NCI-H187 treated with DMSO at 0.1 percent for 48 hours (cell line): ENCODE data around the gene C6orf15.

ENCODE experiments used
- DNase-seq: peaks from one replicate; lab custom pipeline; 2025; lab: John Stamatoyannopoulos, UW

C6orf15 gene

GRCh38 chr6:31130751-31131150, 18.4 kb upstream of the C6orf15 start:
- no peak for DNase-seq

- no peak for DNase-seq
Measured at GRCh38 chr6:31129130-31129529, 16.8 kb upstream of the C6orf15 start.

GRCh38 chr6:31128093-31128676, 15.8 kb upstream of the C6orf15 start:
- DNase-seq, result no peak

GRCh38 chr6:31126396-31127175, 14.2 kb upstream of the C6orf15 start:
- no peak for DNase-seq

DNA sequence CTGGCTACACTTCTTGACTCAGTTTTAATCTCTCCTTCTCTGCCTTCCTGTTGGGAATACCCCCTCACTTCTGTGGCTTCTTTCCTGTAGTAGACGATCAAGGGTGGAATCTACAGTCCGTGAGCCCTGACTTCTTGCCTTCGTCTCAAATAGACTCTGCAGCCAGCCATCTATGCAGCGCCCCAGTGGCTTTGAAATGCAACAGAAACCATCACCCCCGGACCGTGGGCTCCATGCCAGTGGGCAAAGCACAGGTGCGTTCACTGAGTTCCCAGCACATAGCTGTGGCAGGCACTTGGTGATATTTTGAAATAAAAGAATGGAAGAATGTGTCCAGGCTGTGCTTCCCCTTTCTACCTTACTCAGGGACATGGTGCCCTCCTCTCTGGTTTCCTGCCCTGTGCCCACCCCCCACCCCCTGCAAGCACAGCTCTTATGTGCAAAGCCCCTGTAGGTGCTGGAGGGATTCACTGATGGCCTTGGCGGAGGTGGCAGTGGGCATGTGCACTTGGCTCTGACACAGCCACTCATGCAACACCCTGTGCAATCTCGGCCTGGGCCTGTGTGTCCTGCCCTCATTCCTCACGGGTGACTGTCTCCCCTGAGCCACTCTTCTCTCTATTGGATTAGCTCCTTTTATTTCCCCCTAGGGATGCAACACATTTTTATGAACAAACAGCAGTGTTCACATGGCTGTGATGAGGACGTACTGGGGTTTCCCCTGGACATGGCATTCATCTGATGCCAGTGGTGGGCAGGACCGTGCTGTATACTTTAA, 13.4 kb upstream of the C6orf15 start:
- DNase-seq, result no peak

GRCh38 chr6:31125162-31125561, 12.8 kb upstream of the C6orf15 start:
- DNase-seq, result no peak

DNA sequence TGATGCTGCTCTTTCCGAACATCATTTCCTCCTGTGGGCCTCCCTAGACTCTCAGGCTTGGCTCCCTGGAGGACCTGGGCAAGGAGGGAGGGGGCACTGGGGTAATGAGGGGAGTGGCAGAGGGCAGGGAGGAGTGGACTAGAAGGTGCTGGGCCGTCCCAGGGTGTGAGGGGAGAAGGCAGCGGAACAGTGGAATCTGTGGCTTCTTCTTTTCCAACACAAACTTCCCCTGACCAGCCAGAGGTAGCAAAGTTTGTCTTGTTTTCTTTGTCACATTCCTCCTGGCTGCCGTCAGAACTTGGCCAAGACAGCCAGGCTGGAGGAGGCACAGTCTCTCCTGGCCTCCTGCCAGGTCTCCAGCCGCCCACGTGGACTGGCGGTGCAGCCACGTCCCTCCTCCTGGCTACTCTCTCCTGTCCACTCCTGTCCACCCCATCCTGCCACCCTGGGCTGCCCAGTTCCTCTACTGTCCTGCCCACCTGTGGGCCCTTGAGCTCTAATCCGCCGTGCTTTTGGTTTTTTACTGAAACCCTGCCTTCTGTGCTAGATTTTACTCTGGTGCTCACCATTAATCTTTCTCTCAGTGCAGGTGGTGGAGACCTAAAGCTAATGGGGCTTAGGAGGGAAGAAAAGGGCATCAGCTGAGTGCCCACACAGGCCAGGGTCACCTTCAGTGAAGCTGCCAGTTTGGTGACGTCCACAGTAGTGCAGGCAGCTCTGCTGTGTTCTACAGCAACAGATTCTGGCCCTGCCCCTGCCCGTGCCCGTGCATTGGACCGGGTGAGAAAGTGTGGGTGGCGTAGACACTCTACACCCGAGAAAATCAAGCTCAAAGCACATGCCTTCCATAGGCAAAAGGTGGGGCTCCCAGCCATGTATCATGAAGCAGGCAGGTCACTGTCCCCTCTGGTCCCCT, 10.7 kb upstream of the C6orf15 start:
- no peak for DNase-seq

DNA sequence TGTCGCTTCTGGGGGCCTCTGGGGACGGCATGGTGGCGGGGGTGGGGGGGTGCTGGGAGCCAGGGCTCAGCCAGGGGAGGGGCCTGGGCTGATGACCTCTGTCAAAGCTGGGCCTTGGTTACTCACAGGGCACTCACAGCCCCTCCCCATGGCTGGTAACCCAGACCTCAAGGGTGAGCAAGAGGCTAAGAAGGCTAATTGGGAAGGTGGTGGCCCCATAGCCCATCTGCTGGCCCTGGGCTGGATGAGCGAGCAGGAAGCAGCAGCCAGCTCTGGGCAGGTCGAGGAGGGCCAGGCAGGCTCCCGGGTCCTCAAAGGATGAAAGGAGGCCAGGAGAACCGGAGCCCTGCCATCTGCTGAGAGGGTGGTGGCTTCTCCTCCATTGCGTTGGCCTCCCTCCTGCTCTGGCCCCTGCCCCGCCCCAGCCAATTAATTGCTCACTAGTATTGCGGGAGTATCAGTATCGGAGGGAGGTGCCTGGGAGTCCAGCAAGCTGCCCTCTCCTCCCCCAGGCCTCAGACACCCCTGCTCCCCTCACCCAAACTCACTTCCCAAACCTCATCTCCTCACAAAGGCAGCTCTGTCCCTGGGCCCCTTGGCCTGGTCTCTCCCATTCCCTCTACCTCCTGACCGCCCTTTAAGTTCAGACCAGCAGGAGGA, 8.9 kb upstream of the C6orf15 start:
- no peak for DNase-seq

DNA sequence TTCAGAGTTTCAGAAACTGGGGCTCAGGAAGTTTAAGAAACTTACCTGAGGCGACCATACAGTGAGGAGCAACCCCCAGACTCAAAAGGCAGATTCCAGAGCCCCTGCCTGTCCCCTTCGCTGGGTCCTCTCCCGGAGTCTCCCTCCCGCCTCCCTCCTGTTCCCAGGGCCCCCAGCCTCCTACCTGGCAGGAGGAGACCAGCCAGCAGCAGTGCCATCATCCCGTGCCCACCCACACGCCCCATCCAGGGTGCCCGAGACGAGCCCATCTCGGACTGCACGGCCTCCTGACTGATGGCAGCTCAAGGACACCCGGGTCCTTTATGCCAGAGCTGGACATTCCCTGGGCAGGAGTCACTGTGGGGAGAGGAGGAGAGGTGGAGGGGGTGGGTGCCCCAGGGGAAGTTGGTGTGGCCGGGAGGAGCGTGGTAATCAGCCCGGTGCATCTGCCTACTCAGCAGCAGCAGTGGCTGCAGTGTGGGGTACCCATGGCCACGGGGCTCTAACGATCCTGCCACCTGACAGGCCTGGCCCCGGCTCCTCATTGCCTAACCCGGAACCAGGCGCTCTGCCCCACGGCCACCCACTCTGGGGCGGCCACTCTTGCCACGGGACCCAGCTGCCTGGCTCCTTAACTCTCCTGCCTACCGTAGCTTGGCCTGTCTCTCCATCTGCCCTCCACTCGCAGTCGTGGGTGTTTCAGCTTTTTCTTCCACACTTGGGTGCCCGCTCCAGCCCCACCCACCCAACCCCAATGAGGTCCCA, 8.0 kb upstream of the C6orf15 start, which contains the start of gene CDSN:
TSS of gene CDSN (minus strand) at position 296 of the 765 bp plus-strand sequence. CDS start at position 269, 27 bp downstream.
- DNase-seq, result no peak

DNA sequence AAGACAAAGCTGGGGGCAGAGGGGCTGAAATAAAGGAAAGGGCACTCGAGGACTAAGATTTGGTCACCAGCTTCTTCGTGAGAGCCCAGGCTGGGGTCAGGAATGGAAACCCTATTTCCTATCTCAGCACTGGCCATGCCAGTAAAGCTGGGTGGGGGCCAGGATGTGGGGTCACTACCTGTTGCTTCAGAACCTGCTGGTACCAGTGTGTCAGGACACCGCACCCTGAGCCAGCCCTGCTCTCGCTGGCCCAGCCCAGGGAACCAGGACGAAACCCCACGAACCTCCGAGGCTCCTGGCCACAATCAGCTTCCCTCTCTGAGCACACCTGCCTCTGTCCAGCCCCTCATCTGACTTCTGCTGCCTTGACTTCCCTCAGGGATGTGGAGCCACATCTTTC, 5.8 kb upstream of the C6orf15 start:
- DNase-seq, result no peak

- DNase-seq, result no peak
Measured at GRCh38 chr6:31116661-31117385, 4.4 kb upstream of the C6orf15 start.

GRCh38 chr6:31115941-31116560, 3.7 kb upstream of the C6orf15 start:
- no peak for DNase-seq

DNA sequence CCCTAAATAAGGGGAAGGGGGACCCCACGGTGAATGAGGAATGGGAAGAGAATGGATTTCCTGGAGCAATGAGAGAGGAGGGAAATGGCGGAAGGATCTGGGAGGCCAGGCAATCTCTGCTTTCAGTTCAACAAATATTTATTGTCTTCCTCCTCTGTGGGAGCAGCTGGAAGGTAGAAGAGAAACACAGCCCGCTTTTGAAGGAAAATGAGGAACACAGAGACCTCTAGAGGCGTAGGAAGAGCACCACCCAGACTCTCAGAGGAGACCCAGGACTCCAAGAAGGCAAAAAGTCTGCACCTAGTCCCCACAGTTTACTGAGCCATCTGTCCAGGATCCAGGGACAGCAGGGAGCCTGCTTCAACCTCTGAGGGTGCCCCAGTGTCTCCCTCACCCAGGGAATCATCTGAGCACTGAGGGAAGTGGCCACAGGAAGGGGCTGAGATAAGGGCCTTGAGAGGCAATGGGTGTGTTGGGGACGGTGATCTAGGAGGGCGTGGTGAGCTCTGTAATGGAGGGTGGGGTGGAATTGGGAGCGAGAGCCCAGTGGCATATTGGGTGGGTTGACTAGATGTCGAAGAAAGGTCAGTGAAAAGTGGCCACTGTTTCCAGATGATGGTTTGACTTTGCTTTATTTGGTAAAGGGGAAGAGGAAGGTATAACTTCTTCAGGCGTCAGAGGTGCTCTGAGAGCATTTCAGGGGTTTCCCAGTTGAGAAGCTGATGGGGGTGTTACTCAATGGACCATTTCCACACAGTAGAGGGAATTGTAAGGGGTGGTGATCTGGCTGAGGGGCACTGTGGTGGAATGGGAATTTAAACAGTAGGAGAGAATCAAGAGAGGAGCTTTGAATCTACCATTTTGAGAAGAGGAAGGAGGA, 2.8 kb upstream of the C6orf15 start:
- DNase-seq, result no peak

- no peak for DNase-seq
Measured at GRCh38 chr6:31114541-31114878, 2.1 kb upstream of the C6orf15 start, which contains the start of gene PSORS1C1. TSS of gene PSORS1C1 (plus strand) at chr6:31114800. CDS start at chr6:31129633, 14,833 bp downstream.

- DNase-seq, result no peak
Measured at GRCh38 chr6:31113861-31114540, 1.6 kb upstream of the C6orf15 start.

- no peak for DNase-seq
Measured at GRCh38 chr6:31111712-31112111, 663 bp downstream of the C6orf15 start.

DNA sequence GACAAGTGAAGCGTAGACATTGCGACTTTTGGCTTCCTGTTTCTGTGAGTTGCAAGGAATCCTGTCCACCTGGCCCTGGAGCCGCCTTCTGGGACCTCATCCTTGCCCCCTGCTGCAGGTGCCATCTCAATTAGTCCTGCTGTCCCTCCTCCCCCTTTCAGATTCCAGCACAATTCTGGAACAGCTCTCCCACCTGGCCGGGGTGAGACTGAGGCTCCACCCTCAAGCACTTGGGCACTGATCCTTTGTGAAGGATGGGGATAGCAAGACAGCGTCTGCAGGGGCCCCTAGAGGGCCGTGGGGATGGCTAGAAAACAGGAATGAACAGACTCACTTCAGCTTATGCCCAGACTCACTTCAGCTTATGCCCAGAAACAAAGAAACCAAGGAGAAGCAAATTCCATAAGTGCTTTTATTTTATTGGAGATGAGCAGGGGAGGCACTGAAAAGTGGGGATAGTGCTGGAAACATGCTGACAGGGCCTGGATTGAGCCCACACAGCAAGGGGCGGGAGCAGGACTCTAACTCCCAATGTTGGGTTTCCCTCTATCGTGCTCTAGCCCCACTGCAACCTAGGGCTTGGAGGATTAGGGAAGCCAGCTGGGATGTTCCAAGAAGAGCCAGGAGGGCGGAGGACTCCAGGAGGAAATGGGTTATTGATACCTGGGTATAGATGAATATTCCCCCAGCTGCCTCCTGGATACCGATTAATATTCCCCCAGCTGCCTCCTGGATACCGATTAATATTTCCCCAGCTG, 1.4 kb downstream of the C6orf15 start:
- no peak for DNase-seq
